ENCODE measurements around the gene PTGES. TPM values are rescaled to one million over a fixed set of nuclear protein-coding genes. Genes with fewer than 3 reads are reported as not detected.

The PTGES gene
- total RNA-seq, 1 experiment from 2014 or later, result 2.4 TPM

DNA sequence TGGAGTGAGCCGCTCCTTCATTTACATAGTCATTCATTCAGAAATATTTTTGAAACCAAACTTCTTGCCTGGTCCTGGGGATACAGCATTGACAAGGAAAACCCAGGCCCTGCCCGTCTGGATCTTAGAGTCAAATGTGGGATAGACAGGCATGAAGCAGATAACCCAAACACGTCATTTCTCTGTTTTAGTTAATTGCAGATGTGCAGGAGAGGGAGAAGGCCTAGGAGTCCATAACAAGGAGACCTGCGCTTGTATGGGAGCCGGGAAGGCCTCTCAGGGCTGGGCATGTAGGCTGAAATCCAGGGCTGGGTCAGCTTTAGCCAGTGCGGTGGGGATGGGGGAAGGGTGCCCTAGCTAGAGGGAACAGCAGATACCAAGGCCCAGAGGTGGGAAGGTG is 44.0 kb downstream of the PTGES start:
- no peaks in the 10 kb centered on the region for H3K79me2 ChIP-seq (ENCODE audit: insufficient read depth, low read length)
- no peak overlapping the region for H2AK5ac ChIP-seq (ENCODE audit: insufficient read length, low read length)
- Mint-ChIP-seq H3K27me3 (ENCODE audit: low read depth) (no peaks in the 10 kb centered on the region), H3K9me3 (no peaks in the 10 kb centered on the region; a peak in 1 of 5 replicates), H3K4me3 (no peak overlapping the region), H3K27ac (no peak overlapping the region), H3K36me3 (ENCODE audit: insufficient read depth in 1 of 3, low read depth in 3 of 3) (no peaks in the 10 kb centered on the region), H3K4me1 (peaks cover 7 to 26% of the 10 kb centered on the region in 2 experiments)
- no peak overlapping the region for H4K8ac ChIP-seq (replicated peaks; ENCODE audit: insufficient read length, low read depth, low read length)
- no peak overlapping the region for H2BK120ac ChIP-seq (ENCODE audit: low read depth, low read length, poor library complexity, severe bottlenecking)
- no peak overlapping the region for H3K4me2 ChIP-seq (ENCODE audit: insufficient read depth, insufficient read length, low read length)
- no peak overlapping the region for H3K4ac ChIP-seq (ENCODE audit: low read depth, low read length)
- H3T11ph ChIP-seq (ENCODE audit: low read length), result no peak overlapping the region
- H3K23ac ChIP-seq (ENCODE audit: insufficient read length, low read depth, low read length), result no peak overlapping the region
- no peaks in the 10 kb centered on the region for H3K79me1 ChIP-seq (ENCODE audit: insufficient read depth, low read depth, low read length, poor library complexity, severe bottlenecking)
- H2BK20ac ChIP-seq (ENCODE audit: low read depth, low read length, poor library complexity, severe bottlenecking), result no peak overlapping the region
- no peaks in the 10 kb centered on the region for H3K4me1 ChIP-seq (ENCODE audit: insufficient read depth, low read length)
- no peak overlapping the region for H3K27ac ChIP-seq (ENCODE audit: insufficient read length, low read depth, low read length)
- no peaks in the 10 kb centered on the region for H3K27me3 ChIP-seq (ENCODE audit: insufficient read depth, low read length)
- no peak overlapping the region for H3K9ac ChIP-seq (ENCODE audit: extremely low read depth, insufficient read length, low read length)
- no peak for TF ChIP-seq CTCF (conservative IDR thresholded peaks at IDR 0.05)
- H2BK15ac ChIP-seq (ENCODE audit: low read depth, low read length), result no peak overlapping the region
- no peak overlapping the region for H2AFZ ChIP-seq (ENCODE audit: low read length)
- WGBS (ENCODE audit: extremely low coverage, insufficient read length, low lambda C conversion rate), result no CpG with 5 or more reads among the region's 6 CpGs
- H3K56ac ChIP-seq (ENCODE audit: insufficient read length, low read depth, low read length), result no peak overlapping the region
- no peaks in the 10 kb centered on the region for H4K20me1 ChIP-seq (ENCODE audit: control insufficient read depth, insufficient read depth, insufficient read length)
- H4K91ac ChIP-seq (ENCODE audit: insufficient read length, low read depth, low read length), result no peak overlapping the region
- no peak overlapping the region for H3K14ac ChIP-seq (ENCODE audit: insufficient read depth, low read length)
- no peak overlapping the region for H2BK5ac ChIP-seq (ENCODE audit: insufficient read length, low read length)
- H3K18ac ChIP-seq (ENCODE audit: insufficient read length, low read depth, low read length), result no peak overlapping the region
- no peaks in the 10 kb centered on the region for H3K9me3 ChIP-seq (ENCODE audit: control insufficient read depth, low read depth, low read length)
- no peak overlapping the region for H2BK12ac ChIP-seq (ENCODE audit: insufficient read length, low read depth, low read length)
- no peaks in the 10 kb centered on the region for H3K23me2 ChIP-seq (ENCODE audit: insufficient read length, low read depth, low read length, poor library complexity, severe bottlenecking)
- no peak overlapping the region for H4K5ac ChIP-seq (ENCODE audit: insufficient read length, low read depth, low read length)
- peak; percentile 22 for DNase-seq

All from H9 (cell line).